GM15510 (cell line): ENCODE results near the gene KLHL30.

Source experiments
- POLR2A ChIP-seq: IDR thresholded peaks from 3 replicates; pipeline ENCODE4 v1.6.1; 2011; ENCODE audit warnings: borderline replicate concordance; ENCODE audit not compliant: insufficient read length; ENCODE audit errors: extremely low read depth

Gene KLHL30

DNA sequence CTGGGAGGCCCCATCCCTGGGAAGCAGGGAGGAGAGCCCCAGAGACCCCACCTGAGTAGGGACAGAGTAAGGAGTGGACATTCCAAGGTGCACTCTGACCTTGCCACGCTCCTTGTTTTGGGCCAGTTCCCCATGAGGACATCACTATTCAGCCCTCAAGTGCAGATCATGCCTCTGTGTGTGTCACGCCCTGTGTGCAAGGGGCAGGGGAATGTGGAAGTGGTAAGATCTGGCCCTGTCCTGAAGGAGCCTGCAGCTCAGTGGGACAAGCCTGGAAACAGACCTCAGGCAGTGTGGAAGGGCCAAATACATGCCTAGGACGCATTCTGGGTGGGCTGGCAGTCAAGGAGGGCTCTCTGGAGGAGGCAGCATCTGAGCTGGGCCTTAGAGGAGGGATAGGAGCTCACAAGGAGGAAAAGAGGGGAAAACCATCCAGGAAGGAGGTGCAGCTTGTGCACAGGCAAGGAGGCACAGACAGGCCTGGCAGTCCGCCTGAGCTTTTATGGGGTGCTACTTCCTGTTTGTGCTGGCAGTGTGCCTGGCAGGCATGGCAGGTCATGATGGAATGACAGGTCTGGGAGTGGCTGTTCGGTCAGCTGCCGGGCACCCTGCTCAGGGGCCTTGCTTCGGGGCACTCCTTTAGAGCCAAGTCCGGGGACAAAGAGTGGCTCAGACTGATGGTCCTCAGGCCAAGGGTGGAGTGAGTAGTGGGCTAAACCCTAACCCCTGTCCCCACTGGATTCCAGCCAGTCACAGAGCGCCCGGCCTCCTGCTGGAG lies 3.3 kb downstream of the KLHL30 start:
- no peak for TF ChIP-seq POLR2A

- no peak for TF ChIP-seq POLR2A
Measured at GRCh38 chr2:238142382-238143205, 4.1 kb downstream of the KLHL30 start.

DNA sequence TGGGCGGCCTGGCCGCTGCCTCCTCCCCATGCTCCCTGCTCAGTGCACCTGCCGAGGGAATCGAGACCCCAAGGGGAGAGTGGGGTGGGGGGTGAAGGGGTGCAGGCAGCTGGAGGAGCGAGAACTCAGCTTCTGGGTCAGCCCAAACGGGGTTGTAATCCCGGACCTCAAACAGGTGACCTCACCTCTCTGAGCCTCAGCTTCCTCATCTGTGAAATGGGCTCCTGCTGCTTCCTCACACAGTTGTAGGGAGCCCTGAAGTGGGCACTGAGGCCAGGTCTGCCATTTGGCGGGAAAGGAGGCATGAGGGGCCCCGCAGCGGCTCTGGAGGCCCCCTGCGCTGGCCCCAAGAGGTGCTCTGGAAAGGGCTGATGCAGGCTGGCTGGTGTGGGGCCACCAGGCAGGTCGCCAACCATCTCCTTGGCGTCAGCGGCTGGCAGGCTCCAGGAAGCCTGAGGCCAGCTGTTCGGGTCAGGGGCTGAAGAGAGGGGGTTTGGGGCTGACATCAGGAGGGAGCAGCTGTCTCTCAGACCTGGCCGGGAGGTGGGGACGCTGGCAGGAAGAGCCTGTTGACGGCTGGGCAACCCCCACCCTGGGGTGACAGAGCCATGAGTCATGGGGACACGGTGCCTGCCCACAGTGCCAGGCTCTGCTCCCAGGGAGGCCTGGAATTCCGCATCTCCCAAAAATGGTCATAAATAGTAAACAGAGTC lies 4.9 kb downstream of the KLHL30 start:
- no peak for TF ChIP-seq POLR2A

DNA sequence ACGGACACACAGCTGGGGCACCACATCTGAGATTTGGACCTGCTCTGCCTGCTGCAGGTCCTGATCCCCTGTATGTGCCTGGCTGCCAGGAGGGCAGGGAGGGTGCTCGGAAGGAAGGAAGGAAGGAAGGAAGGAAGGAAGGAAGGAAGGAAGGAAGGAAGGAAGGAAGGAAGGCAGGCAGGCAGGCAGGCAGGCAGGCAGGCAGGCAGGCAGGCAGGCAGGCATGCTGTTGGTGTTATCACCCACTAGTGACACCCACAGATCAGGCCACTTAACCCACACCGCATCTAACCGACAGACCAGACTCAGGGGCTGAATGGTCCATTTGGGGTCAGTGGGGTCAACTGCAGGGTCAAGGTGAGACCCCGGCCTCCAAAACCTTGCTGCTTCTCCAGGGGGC lies 5.8 kb downstream of the KLHL30 start:
- TF ChIP-seq POLR2A: no peak

DNA sequence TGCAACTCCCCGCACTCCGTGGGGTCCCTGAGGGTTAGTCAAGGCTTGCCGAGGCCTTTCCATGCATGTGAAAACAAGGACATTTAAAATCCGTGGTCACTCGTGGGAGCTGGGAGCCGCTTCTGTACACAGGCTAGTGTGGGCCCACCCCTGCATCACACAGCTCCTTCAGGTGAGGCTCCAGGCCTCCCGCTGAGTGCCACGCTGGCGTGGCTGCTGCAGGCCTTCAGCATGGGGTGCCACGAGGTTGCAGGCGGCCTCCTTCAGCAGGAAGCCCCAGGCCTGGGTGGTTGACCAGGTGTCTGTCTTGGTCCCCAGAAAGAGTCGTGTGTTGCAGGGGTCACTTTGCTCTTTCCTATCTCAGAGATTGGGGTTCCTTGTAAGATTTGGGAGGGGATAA lies 6.6 kb downstream of the KLHL30 start:
- TF ChIP-seq POLR2A: no peak

GRCh38 chr2:238145851-238146250 lies 7.4 kb downstream of the KLHL30 start:
- TF ChIP-seq POLR2A: no peak

DNA sequence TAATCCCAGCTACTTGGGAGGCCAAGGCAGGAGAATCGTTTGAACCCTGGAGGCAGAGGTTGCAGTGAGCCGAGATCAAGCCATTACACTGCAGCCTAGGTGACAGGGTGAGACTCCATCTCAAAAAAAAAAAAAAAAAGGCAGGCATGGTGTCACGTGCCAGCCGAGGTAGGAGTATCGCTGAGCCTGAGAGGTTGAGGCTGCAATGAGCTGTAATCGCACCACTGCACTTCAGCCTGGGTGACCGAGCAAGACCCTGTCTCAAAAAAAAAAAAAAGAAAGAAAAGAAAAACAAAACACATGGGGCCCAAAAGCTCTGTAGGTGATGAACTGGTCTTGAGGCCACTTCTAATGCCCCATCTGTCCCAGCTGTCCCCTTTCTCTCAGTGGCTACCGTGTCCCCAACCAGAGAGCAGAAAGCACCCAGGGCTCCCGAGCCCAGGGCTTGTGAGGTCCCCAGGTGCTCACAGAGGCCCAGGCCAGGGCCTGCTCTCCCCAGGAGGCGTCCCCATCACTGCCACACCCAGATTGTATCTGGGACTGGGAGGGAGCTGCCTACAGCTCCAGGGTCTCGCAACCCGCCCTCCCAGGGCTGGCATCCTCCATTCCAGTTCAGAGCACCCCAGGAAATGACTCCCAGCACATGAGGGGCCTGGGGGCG lies 8.5 kb downstream of the KLHL30 start:
- no peak for TF ChIP-seq POLR2A

GRCh38 chr2:238148981-238149380 lies 10.5 kb downstream of the KLHL30 start:
- TF ChIP-seq POLR2A: no peak

DNA sequence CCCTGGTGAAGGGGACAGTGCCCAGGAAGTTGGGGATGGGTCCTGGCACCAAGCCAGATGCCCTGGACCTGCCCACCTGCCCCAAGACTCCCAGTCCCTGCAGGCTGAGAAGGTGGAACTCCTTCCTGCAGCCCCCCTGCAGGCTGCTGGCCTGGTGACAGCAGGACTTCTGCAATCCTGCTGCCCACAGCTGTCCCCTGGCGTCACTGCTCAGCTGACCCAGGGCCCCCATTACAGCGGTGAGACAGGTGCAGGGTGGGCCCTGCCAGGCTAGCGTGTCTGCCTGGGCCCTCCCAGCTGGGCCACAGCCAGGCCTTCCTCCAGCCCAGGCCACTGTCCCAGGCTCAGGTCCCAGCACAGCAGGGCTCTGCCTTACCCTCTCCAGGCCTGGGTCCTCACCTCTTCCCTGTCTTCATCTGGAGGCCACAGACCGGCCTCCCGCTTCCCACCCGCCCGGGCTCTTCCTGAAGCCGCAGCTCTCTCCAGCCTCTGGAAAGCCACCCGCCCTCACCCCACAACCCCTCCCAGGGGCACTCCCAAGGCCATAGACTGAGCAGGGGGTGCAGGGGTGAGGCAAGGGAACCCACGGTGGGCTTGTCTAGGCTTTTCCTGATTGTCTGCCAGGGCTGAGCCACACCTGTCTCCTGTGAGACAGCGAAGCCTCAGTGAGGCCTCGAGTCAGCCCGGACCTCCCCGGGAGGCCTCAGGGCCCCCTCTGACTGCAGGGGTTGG lies 11.5 kb downstream of the KLHL30 start:
- no peak for TF ChIP-seq POLR2A

DNA sequence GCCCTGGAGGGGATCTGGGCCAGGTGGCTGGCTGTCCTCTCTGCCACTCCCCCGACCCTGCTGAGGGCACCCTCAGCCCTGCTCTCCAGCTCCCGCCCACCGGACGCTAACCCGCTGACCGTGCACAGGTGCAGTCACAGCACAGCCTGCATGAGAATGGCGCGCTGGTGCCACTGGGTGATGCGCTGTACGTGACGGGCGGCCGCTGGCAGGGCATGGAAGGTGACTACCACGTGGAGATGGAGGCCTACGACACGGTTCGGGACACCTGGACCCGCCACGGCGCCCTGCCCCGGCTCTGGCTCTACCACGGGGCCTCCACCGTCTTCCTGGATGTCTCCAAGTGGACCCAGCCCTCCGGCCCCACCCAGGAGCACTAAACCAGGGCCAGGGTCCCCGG lies 12.2 kb downstream of the KLHL30 start:
- no peak for TF ChIP-seq POLR2A

DNA sequence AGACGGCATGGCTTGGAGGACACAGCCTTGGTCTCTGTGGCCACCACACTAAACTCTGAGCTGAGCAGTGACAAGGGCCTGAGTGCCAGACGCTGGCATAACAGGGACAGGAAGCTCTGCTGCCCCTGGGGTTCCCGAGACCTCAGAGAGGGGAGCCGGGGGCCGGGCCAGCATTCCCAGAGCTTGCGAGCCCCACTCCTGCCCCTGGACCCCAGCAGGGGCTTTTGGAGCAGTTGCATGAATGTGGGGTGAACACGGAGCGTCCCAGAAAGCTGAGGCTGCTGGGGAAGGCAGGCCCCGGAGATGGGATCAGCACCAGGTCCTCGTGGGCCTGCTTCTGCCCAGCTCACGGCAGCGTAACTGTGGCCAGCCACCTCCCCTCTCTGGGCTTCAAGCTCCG lies 12.7 kb downstream of the KLHL30 start:
- TF ChIP-seq POLR2A: no peak

DNA sequence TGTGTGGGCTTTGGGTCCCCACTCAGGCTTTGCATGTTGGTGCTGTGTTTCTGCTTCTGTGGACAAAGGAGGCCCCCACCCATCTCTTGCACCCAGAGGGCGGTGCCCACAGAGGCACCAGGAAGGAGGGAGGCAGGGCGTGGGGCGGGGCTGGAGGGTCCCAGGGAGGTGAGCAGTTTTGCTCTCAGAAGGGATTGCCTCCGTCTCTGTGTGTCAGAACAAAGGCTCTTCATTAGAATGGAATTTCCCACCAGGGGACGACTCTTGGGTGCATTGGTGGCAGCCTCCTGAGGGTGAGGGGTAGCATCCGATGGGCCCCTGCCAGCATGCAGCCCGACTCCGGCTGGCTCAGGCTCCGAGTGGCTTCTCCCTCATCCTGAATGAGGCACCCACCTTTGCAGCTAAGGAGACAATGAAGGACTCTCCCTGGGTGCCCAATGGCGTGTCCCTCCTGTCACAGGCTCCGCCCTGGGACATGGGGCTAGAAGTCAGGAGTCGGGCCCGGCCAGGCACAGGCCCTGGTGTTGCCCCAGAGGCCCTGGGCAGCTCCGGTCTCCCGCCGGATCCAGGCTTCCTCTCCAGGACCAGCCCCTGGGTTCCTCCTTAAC lies 13.3 kb downstream of the KLHL30 start:
- TF ChIP-seq POLR2A: no peak

- no peak for TF ChIP-seq POLR2A
Measured at GRCh38 chr2:238152771-238153688, 14.6 kb downstream of the KLHL30 start.
